IMR-90 (cell line): Measurements from ENCODE around the gene SEMA5A. TPM values are rescaled to one million over a fixed set of nuclear protein-coding genes. Genes with fewer than 3 reads are reported as not detected.

Experiments used
- ATAC-seq: fragments of 200-7000 bp; cut with Tn5 transposase; 2 replicates; pipeline ENCODE4 v1.9.1; 2020; ENCODE audit warnings: low read depth, mild to moderate bottlenecking, moderate library complexity
- BruUV-seq: library from RNA; stranded (reverse); fragments of 400-500 nt; replicated peaks from 2 replicates; lab custom pipeline; 2021; lab: Mats Ljungman, UMichigan
- CTCF ChIA-PET: fragments of 300-600 bp; formaldehyde crosslinking; extraction: SDS; loops from one replicate; lab custom pipeline; 2021; ENCODE audit warnings: antibody characterized with exemption; lab: Yijun Ruan, JAX
- POLR2A ChIA-PET: fragments of 300-600 bp; sonication (Branson Sonifier 250); formaldehyde crosslinking; loops from one replicate; lab custom pipeline; 2022; ENCODE audit warnings: antibody characterized with exemption; ENCODE audit not compliant: unreplicated experiment; lab: Charles Lee
- DNase-seq: peaks from one replicate; pipeline ENCODE4 v3.0.0; 2013
- H2AFZ ChIP-seq: replicated peaks from 2 replicates; pipeline ENCODE3; 2013; ENCODE audit warnings: low read length, mild to moderate bottlenecking; ENCODE audit not compliant: poor library complexity
- H2AK5ac ChIP-seq: 2 replicates; pipeline ENCODE4 v1.6.1; 2013; ENCODE audit warnings: low read depth, low read length, inconsistent platforms
- H2AK9ac ChIP-seq: replicated peaks from 2 replicates; pipeline ENCODE3; 2013; ENCODE audit warnings: mild to moderate bottlenecking, low read depth, low read length, moderate library complexity; ENCODE audit not compliant: poor library complexity
- H2BK120ac ChIP-seq: 2 replicates; pipeline ENCODE4 v1.6.1; 2013; ENCODE audit warnings: low read depth, low read length, inconsistent platforms
- H2BK15ac ChIP-seq: 3 replicates; pipeline ENCODE4 v1.6.1; 2013; ENCODE audit warnings: low read depth, low read length, inconsistent platforms
- H2BK20ac ChIP-seq: 2 replicates; pipeline ENCODE4 v1.6.1; 2013; ENCODE audit warnings: low read depth, mild to moderate bottlenecking, inconsistent platforms, low read length, moderate library complexity
- H2BK5ac ChIP-seq: 2 replicates; pipeline ENCODE4 v1.6.1; 2013; ENCODE audit warnings: mild to moderate bottlenecking, low read depth, low read length, inconsistent platforms; ENCODE audit not compliant: poor library complexity, severe bottlenecking
- H3K14ac ChIP-seq: replicated peaks from 2 replicates; pipeline ENCODE4 v1.6.1; 2013; ENCODE audit warnings: low read depth, low read length, inconsistent platforms
- H3K18ac ChIP-seq: 2 replicates; pipeline ENCODE4 v1.6.1; 2013; ENCODE audit warnings: low read depth, low read length, control low read depth
- H3K23ac ChIP-seq: 2 replicates; pipeline ENCODE4 v1.6.1; 2013; ENCODE audit warnings: low read depth, low read length, inconsistent platforms
- H3K27ac ChIP-seq: 2 replicates; pipeline ENCODE4 v1.5.1; 2013; ENCODE audit warnings: mild to moderate bottlenecking, control low read depth, low read length; ENCODE audit not compliant: insufficient read depth
- H3K27me3 ChIP-seq: 2 replicates; pipeline ENCODE4 v1.6.1; 2013; ENCODE audit warnings: low read length; ENCODE audit not compliant: control insufficient read depth, insufficient read depth
- H3K36me3 ChIP-seq: 2 replicates; pipeline ENCODE4 v1.6.1; 2013; ENCODE audit warnings: low read length, mixed read lengths; ENCODE audit not compliant: control insufficient read depth, insufficient read depth
- H3K4ac ChIP-seq: 2 replicates; pipeline ENCODE4 v1.6.1; 2013; ENCODE audit warnings: low read depth, low read length, inconsistent platforms
- H3K4me1 ChIP-seq: 2 replicates; pipeline ENCODE4 v1.6.1; 2013; ENCODE audit warnings: low read length, mixed read lengths; ENCODE audit not compliant: control insufficient read depth, insufficient read depth
- H3K4me2 ChIP-seq: 2 replicates; pipeline ENCODE4 v1.6.1; 2013; ENCODE audit warnings: low read depth, mild to moderate bottlenecking, control low read depth, low read length, moderate library complexity
- H3K4me3 ChIP-seq: 2 replicates; pipeline ENCODE4 v1.5.1; 2013; ENCODE audit warnings: low read depth, mild to moderate bottlenecking, control low read depth, low read length, moderate library complexity; ENCODE audit not compliant: insufficient read depth
- H3K56ac ChIP-seq: 2 replicates; pipeline ENCODE4 v1.6.1; 2013; ENCODE audit warnings: low read length, inconsistent platforms; ENCODE audit not compliant: insufficient read depth; ENCODE audit errors: extremely low read depth
- H3K79me1 ChIP-seq, 2 experiments: 2 replicates each; pipeline ENCODE4 v1.6.1; 2013; ENCODE audit warnings: low read length in 2 of 2, inconsistent platforms in 1 of 2, low read depth in 1 of 2
- H3K9ac ChIP-seq: 2 replicates; pipeline ENCODE4 v1.6.1; 2013; ENCODE audit warnings: low read depth, low read length, control low read depth
- H3K9me1 ChIP-seq: 2 replicates; pipeline ENCODE4 v1.6.1; 2013; ENCODE audit warnings: low read length, inconsistent platforms; ENCODE audit not compliant: insufficient read depth
- H3K9me3 ChIP-seq: 2 replicates; pipeline ENCODE4 v1.6.1; 2013; ENCODE audit warnings: low read length; ENCODE audit not compliant: control insufficient read depth, insufficient read depth
- H4K20me1 ChIP-seq: 2 replicates; pipeline ENCODE4 v1.6.1; 2013; ENCODE audit warnings: low read length, inconsistent platforms; ENCODE audit not compliant: insufficient read depth
- H4K5ac ChIP-seq: 2 replicates; pipeline ENCODE4 v1.6.1; 2013; ENCODE audit warnings: mild to moderate bottlenecking, low read depth, low read length, control low read depth
- H4K8ac ChIP-seq, 2 experiments: 2 replicates each; pipeline ENCODE4 v1.6.1; 2013; ENCODE audit warnings: low read depth in 2 of 2, low read length in 2 of 2, control low read depth in 1 of 2, inconsistent platforms in 1 of 2
- H4K91ac ChIP-seq: 2 replicates; pipeline ENCODE4 v1.6.1; 2013; ENCODE audit warnings: low read depth, low read length, inconsistent platforms; ENCODE audit not compliant: insufficient read depth
- CEBPB ChIP-seq: IDR thresholded peaks from 2 replicates; pipeline ENCODE4 v1.6.1; 2012; ENCODE audit warnings: low read depth, low read length, improper control_type of control experiment
- CHD1 ChIP-seq: IDR thresholded peaks from 2 replicates; pipeline ENCODE4 v1.6.1; 2012; ENCODE audit warnings: low read depth, low read length, improper control_type of control experiment
- CTCF ChIP-seq: conservative IDR thresholded peaks from 2 replicates; pipeline ENCODE4 v1.5.1; 2012; ENCODE audit warnings: mild to moderate bottlenecking, low read depth, low read length, improper control_type of control experiment
- ELK1 ChIP-seq: fragments of 150-350 bp; IDR thresholded peaks from 2 replicates; pipeline ENCODE4 v1.6.1; 2016; ENCODE audit warnings: low read depth, mild to moderate bottlenecking, low read length, moderate library complexity, borderline replicate concordance
- FOS ChIP-seq: fragments of 150-350 bp; IDR thresholded peaks from 2 replicates; pipeline ENCODE4 v1.6.1; 2016; ENCODE audit warnings: low read depth, low read length
- MAFK ChIP-seq: IDR thresholded peaks from 2 replicates; pipeline ENCODE4 v1.6.1; 2012; ENCODE audit warnings: low read depth, low read length, improper control_type of control experiment
- MAZ ChIP-seq: IDR thresholded peaks from 2 replicates; pipeline ENCODE4 v1.6.1; 2012; ENCODE audit warnings: low read depth, mild to moderate bottlenecking, low read length, improper control_type of control experiment, moderate library complexity, borderline replicate concordance
- MXI1 ChIP-seq: IDR thresholded peaks from 2 replicates; pipeline ENCODE4 v1.6.1; 2012; ENCODE audit warnings: low read depth, mild to moderate bottlenecking, low read length, moderate library complexity, borderline replicate concordance
- NFE2L2 ChIP-seq: fragments of 150-350 bp; IDR thresholded peaks from 2 replicates; pipeline ENCODE4 v1.6.1; 2016; ENCODE audit warnings: low read depth, mild to moderate bottlenecking, low read length
- POLR2A ChIP-seq: IDR thresholded peaks from 2 replicates; pipeline ENCODE4 v1.6.1; 2012; ENCODE audit warnings: mild to moderate bottlenecking, low read depth, low read length
- RAD21 ChIP-seq: IDR thresholded peaks from 2 replicates; pipeline ENCODE4 v1.6.1; 2012; ENCODE audit warnings: low read length, improper control_type of control experiment
- RCOR1 ChIP-seq: IDR thresholded peaks from 2 replicates; pipeline ENCODE4 v1.6.1; 2012; ENCODE audit warnings: mild to moderate bottlenecking, low read length, improper control_type of control experiment; ENCODE audit not compliant: insufficient replicate concordance
- RFX5 ChIP-seq: IDR thresholded peaks from 2 replicates; pipeline ENCODE4 v1.8.0; 2012; ENCODE audit warnings: low read depth, mild to moderate bottlenecking, low read length, moderate library complexity
- SMC3 ChIP-seq: fragments of 150-350 bp; IDR thresholded peaks from 2 replicates; pipeline ENCODE4 v1.6.1; 2016; ENCODE audit warnings: low read depth, mild to moderate bottlenecking, antibody characterized with exemption, low read length, moderate library complexity
- USF2 ChIP-seq: fragments of 150-350 bp; IDR thresholded peaks from 2 replicates; pipeline ENCODE4 v1.6.1; 2017; ENCODE audit warnings: mild to moderate bottlenecking, antibody characterized with exemption, low read length, low read depth
- dilution Hi-C: fragments of 300-500 bp; cut with HindIII; formaldehyde crosslinking; loops from one replicate; pipeline ENCODE4 v1.14.3; 2018; ENCODE audit warnings: low sequenced_read_pairs; ENCODE audit not compliant: unreplicated experiment
- in situ Hi-C: fragments of 300-500 bp; cut with MboI; formaldehyde crosslinking; loops from 3 replicates; pipeline ENCODE4 v1.14.3; 2019; ENCODE audit warnings: low sequenced_read_pairs, inconsistent platforms, mixed read lengths
- intact Hi-C: fragments of 100-400 bp; cut with micrococcal nuclease; formaldehyde crosslinking; loops from 2 replicates; pipeline ENCODE4 v1.10.0; 2022
- polyA plus RNA-seq, 3 experiments: library from polyadenylated mRNA; depleted of rRNA; stranded (reverse); fragments of >200 nt; gene quantifications; 2 replicates each; pipeline ENCODE4 v1.2.3, GENCODE V29; 2012; ENCODE audit warnings: low replicate concordance in 1 of 3
- total RNA-seq: library from RNA; depleted of rRNA; stranded (reverse); fragments of >200 nt; gene quantifications from 2 replicates; pipeline ENCODE4 v1.2.3, GENCODE V29; 2012

Gene SEMA5A
- total and polyA plus RNA-seq, 2 of the 4 experiments (the other 2 are of a cell fraction) = 8.2 to 9.9 TPM

GRCh38 chr5:9316733-9317132 lies 229.1 kb downstream of the SEMA5A start:
- intact Hi-C loops (no loop called here), dilution Hi-C loops (no loop called here), in situ Hi-C loops (no loop called here)
- no peak overlapping the region for H2BK5ac ChIP-seq
- no peak for DNase-seq
- POLR2A ChIA-PET = no interaction called here
- no peak overlapping the region for H2AK5ac ChIP-seq
- no peaks in the 10 kb centered on the region for H3K9me3 ChIP-seq
- CTCF ChIA-PET = no interaction called here
- H3K14ac ChIP-seq = no peak overlapping the region
- H3K56ac ChIP-seq = no peak overlapping the region
- H3K27ac ChIP-seq = no peak overlapping the region
- H3K4ac ChIP-seq = no peak overlapping the region
- no peaks in the 10 kb centered on the region for H3K27me3 ChIP-seq
- peaks cover 9% of the 10 kb centered on the region for H3K36me3 ChIP-seq
- ATAC-seq = no peak
- H4K5ac ChIP-seq = no peak overlapping the region
- TF ChIP-seq MXI1 = no peak
- no peak for TF ChIP-seq RCOR1
- TF ChIP-seq RFX5 = no peak
- TF ChIP-seq POLR2A = no peak
- TF ChIP-seq USF2 = no peak
- no peak for TF ChIP-seq CHD1
- no peak for TF ChIP-seq CTCF
- TF ChIP-seq ELK1 = no peak
- no peak for TF ChIP-seq RAD21
- no peak for TF ChIP-seq MAZ
- TF ChIP-seq CEBPB = no peak
- TF ChIP-seq MAFK = no peak
- TF ChIP-seq FOS = no peak
- TF ChIP-seq SMC3 = no peak
- no peak for TF ChIP-seq NFE2L2
- H3K4me3 ChIP-seq = no peak overlapping the region
- no peak overlapping the region for H2AK9ac ChIP-seq
- no peak overlapping the region for H4K8ac ChIP-seq
- no peak overlapping the region for H2BK20ac ChIP-seq
- no peak overlapping the region for H2AFZ ChIP-seq
- no peak overlapping the region for H3K4me2 ChIP-seq
- no peak overlapping the region for H3K18ac ChIP-seq
- H4K20me1 ChIP-seq = no peaks in the 10 kb centered on the region
- no peak overlapping the region for H3K9ac ChIP-seq
- peaks cover 0 to 11% of the 10 kb centered on the region in 2 experiments; a peak in 2 of 4 replicates for H3K79me1 ChIP-seq
- no TSS peak for BruUV-seq
- H2BK120ac ChIP-seq = no peak overlapping the region
- H3K23ac ChIP-seq = no peak overlapping the region
- H3K9me1 ChIP-seq = peaks cover 3% of the 10 kb centered on the region; the same call in 1 of the 2 replicates
- H4K91ac ChIP-seq = no peak overlapping the region
- no peak overlapping the region for H2BK15ac ChIP-seq
- no peaks in the 10 kb centered on the region for H3K4me1 ChIP-seq
